WERI-Rb-1 (cell line): ENCODE measurements around the gene RTF1.

Experiments
- DNase-seq: peaks from one replicate; pipeline ENCODE4 v3.0.0-alpha.2; 2020
- H3K27ac ChIP-seq: fragments of 250-450 bp; sonication (Bioruptor Pico); 2 replicates; pipeline ENCODE4 v1.5.1; 2020; ENCODE audit warnings: mild to moderate bottlenecking, moderate library complexity
- H3K27me3 ChIP-seq: fragments of 250-450 bp; sonication (Bioruptor Pico); 2 replicates; pipeline ENCODE4 v1.5.1; 2021; ENCODE audit warnings: mild to moderate bottlenecking, low read depth, moderate library complexity; ENCODE audit not compliant: insufficient read depth, severe bottlenecking
- H3K36me3 ChIP-seq: fragments of 250-450 bp; sonication (Bioruptor Pico); 2 replicates; pipeline ENCODE4 v1.5.1; 2020; ENCODE audit warnings: mild to moderate bottlenecking, moderate library complexity
- H3K4me3 ChIP-seq: 2 replicates; pipeline ENCODE4 v1.5.1; 2011; ENCODE audit warnings: low read depth, mild to moderate bottlenecking, control low read depth, low read length
- H3K9me3 ChIP-seq: fragments of 250-450 bp; sonication (Bioruptor Pico); 2 replicates; pipeline ENCODE4 v1.5.1; 2021; ENCODE audit warnings: mild to moderate bottlenecking, moderate library complexity; ENCODE audit not compliant: severe bottlenecking
- TF ChIP-seq, protein P1 (sequence below): IDR thresholded peaks from 2 replicates; pipeline ENCODE4 v1.5.1; 2011; ENCODE audit warnings: low read depth, mild to moderate bottlenecking, control low read depth, inconsistent platforms, low read length

Gene RTF1

DNA sequence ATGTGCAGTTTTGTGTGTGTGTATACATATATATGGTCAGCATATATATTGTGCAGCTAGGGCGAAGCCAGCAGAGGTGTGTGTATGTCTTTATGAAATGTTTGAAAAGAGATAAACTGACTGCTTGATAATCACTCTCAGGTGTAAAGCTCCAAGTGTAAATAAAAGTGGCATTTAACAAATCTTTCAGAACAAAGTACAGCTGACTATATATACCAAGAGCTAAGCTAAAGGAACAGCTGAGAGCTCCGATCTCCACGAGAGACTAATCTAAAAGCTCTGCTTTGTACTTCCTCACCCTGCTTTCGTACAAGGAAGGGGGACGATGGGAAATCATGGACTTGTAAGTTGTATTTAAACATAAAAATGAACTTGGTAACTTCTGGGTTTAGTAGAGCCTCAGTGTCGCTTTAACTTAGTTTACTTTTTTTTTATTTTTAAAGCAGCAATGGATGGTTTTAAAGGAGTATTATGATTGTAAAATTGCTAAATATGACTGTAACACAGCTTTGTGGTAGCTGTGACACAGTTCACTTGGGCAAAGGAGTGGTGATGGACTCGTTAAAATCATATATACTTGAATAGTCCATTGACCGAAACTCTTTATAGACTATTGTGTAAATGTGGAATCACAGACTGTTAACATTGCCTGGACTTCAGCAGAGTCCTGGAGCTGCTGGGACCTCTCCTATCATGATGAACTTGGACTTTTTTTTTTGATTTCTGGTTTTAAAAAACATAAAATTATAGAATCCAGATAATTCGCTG, 65.4 kb downstream of the RTF1 start:
- no peaks in the 10 kb centered on the region for H3K27me3 ChIP-seq
- no peak overlapping the region for H3K4me3 ChIP-seq
- no peak for DNase-seq
- TF ChIP-seq, protein P1, sequence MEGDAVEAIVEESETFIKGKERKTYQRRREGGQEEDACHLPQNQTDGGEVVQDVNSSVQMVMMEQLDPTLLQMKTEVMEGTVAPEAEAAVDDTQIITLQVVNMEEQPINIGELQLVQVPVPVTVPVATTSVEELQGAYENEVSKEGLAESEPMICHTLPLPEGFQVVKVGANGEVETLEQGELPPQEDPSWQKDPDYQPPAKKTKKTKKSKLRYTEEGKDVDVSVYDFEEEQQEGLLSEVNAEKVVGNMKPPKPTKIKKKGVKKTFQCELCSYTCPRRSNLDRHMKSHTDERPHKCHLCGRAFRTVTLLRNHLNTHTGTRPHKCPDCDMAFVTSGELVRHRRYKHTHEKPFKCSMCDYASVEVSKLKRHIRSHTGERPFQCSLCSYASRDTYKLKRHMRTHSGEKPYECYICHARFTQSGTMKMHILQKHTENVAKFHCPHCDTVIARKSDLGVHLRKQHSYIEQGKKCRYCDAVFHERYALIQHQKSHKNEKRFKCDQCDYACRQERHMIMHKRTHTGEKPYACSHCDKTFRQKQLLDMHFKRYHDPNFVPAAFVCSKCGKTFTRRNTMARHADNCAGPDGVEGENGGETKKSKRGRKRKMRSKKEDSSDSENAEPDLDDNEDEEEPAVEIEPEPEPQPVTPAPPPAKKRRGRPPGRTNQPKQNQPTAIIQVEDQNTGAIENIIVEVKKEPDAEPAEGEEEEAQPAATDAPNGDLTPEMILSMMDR = no peak
- H3K27ac ChIP-seq = no peak overlapping the region
- H3K36me3 ChIP-seq = peaks cover 50% of the 10 kb centered on the region
- no peaks in the 10 kb centered on the region for H3K9me3 ChIP-seq

DNA sequence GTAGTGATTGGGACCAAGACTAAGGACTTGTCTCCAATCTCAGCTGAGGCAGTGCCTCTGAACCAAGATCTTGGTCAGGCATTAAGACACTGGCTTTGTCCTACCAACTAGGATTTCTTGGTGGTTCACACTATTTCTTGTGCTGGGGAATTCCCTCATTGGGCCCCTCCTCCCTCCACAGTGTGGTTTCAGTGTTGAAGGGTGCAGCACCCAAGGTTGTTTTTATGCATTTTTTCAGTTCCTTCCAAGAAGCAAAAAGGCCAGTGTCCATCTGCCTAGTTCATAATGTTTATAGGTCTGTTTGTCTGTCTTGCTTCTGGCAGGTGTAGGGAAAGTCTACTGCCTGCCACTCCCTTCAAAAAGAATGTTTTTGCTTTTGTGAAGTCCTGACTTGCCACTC, 66.2 kb downstream of the RTF1 start:
- TF ChIP-seq, protein P1 = no peak

DNA sequence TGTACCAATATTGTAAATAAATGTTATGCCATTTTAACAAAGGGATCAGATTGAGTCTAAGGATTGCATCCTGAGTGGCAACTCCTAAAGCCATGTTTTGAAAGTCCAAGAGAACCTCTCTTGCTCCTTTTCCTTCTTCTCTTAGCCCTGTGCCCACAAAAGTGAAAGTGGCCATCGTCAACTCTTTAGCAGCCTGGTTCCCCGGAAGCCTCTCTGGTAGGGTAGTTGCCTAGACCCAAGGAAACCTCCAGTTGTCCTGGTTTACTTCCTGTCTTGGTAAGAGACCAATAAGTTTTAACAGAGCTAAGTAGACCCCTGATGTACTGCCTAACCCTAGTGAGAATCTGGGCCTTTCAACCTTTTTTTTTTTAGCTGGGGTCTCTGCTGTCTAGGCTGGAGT, 66.6 kb downstream of the RTF1 start:
- peaks cover 41% of the 10 kb centered on the region for H3K36me3 ChIP-seq
- H3K27ac ChIP-seq = no peak overlapping the region
- H3K9me3 ChIP-seq = no peaks in the 10 kb centered on the region
- TF ChIP-seq, protein P1 = no peak
- no peaks in the 10 kb centered on the region for H3K27me3 ChIP-seq
- no peak for DNase-seq
- H3K4me3 ChIP-seq = no peak overlapping the region

More for the DNA sequence above, 66.2 kb downstream of the RTF1 start:
- H3K36me3 ChIP-seq = peaks cover 42% of the 10 kb centered on the region
- H3K27ac ChIP-seq = no peak overlapping the region
- no peaks in the 10 kb centered on the region for H3K9me3 ChIP-seq
- H3K27me3 ChIP-seq = no peaks in the 10 kb centered on the region
- DNase-seq = no peak
- no peak overlapping the region for H3K4me3 ChIP-seq

DNA sequence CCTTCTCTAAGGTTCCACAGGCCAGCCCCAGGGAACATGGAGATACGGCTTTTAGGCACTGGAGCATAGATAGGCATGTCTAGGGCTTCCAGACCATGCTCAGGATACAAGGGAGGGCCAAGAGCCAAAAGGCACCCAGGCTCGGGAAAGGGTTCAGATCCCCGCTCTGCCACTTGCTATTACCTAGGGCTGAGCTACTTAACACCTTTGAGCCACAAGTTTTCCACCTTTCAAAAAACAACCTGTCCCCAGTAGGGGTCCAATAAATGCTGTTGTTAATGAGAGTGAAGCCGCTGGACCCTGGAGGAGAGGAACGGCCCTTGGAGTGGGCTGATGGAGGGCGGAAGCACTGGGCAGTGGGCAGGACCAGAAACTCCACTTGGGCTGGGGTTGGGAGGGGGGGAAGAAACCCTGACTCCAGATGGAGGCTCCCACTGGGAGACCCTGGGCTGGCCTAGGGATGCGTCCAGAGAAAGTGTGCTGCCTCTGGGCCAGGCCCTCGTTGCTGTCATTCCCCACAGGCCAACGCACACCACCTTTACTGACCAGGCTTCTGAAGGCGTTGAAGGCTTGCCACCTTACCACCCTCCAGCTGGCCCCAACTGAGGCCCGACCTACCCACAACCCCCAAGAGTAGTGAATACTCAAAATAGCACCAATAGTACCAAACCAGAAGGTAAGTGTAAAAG, 68.2 kb downstream of the RTF1 start:
- no peaks in the 10 kb centered on the region for H3K27me3 ChIP-seq
- H3K9me3 ChIP-seq = no peaks in the 10 kb centered on the region
- DNase-seq = no peak
- H3K27ac ChIP-seq = no peak overlapping the region
- H3K36me3 ChIP-seq = peaks cover 25% of the 10 kb centered on the region
- no peak overlapping the region for H3K4me3 ChIP-seq
- TF ChIP-seq, protein P1 = no peak

DNA sequence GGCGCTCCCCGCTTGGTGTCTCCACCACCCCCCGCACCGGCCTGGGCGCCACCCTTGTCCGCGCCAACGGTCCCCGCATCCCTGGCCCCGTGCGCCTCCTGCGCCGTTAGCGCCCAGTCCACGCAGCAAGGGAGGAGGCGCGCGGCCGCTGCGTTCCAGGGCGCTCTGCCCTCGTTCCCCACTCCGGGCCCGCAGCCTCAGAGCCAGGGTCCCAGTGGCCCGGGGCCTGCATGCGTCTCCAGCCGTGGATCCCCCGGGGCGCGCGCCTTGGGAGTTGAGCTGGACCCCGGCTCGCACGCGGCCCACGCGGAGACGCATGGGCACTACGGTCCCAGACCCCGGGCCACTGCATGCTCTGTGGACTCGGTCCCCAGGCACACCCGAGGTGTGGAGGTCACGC, 69.4 kb downstream of the RTF1 start:
- Histone ChIP-seq H3K36me3 (peaks cover 17% of the 10 kb centered on the region), H3K4me3 (no peak overlapping the region), H3K27me3 (no peaks in the 10 kb centered on the region), H3K9me3 (no peaks in the 10 kb centered on the region), H3K27ac (no peak overlapping the region)
- TF ChIP-seq, protein P1 = no peak
- no peak for DNase-seq
